ENCODE results near the gene GPR132. TPM values are rescaled to one million over a fixed set of nuclear protein-coding genes. Genes with fewer than 3 reads are reported as not detected.

Gene GPR132
- total RNA-seq, 1 experiment from 2014 or later: 0.10 TPM

GRCh38 chr14:105066240-105067071 lies 1.2 kb upstream of the GPR132 start:
- no peak overlapping the region for H3K9ac ChIP-seq (ENCODE audit: low read length)
- H3K4me3 ChIP-seq (replicated peaks in 1 of 2; ENCODE audit: low read depth in 1 of 2, low read length in 2 of 2): no peak overlapping the region
- H3K27me3 ChIP-seq (ENCODE audit: insufficient read depth, low read length): no peaks in the 10 kb centered on the region
- TF ChIP-seq CTCF (IDR thresholded peaks at IDR 0.05 in 2 of 3, conservative IDR thresholded peaks at IDR 0.05 in 1 of 3; ENCODE audit: borderline replicate concordance in 1 of 3, insufficient read depth in 1 of 3, low read depth in 2 of 3, low read length in 2 of 3): no peak
- TF ChIP-seq EZH2phosphoT487 (IDR thresholded peaks at IDR 0.05; ENCODE audit: borderline replicate concordance): no peak
- no peak for TF ChIP-seq SRF (IDR thresholded peaks at IDR 0.05; ENCODE audit: low read depth)
- no peak for TF ChIP-seq ZBTB33 (IDR thresholded peaks at IDR 0.05; ENCODE audit: extremely low read depth, insufficient replicate concordance, low read length)
- TF ChIP-seq MAX (IDR thresholded peaks at IDR 0.05): no peak
- TF ChIP-seq ZNF274 (IDR thresholded peaks at IDR 0.05; ENCODE audit: low read depth, low read length): no peak
- TF ChIP-seq TCF7L2 (IDR thresholded peaks at IDR 0.05; ENCODE audit: borderline replicate concordance, extremely low read depth, insufficient read depth, insufficient read length): no peak
- TF ChIP-seq JUND (IDR thresholded peaks at IDR 0.05): no peak
- TF ChIP-seq CBX3 (IDR thresholded peaks at IDR 0.05; ENCODE audit: low read depth): no peak
- ChIA-PET CTCF (no interaction called here), POLR2A (no interaction called here), RAD21 (ENCODE audit: low non-redundant PET in 1 of 2, low total read pairs in 2 of 2, uncharacterized antibody in 2 of 2, unreplicated experiment in 2 of 2) (no interaction called here)
- no peaks in the 10 kb centered on the region for H3K79me2 ChIP-seq (ENCODE audit: insufficient read depth, low read length)
- BruUV-seq (replicated peaks): no TSS peak
- DNase-seq (ENCODE audit: low read depth, low spot score): no peak
- no peaks in the 10 kb centered on the region for H4K20me1 ChIP-seq (ENCODE audit: insufficient read depth)
- no peak overlapping the region for H2AFZ ChIP-seq (ENCODE audit: low read depth, low read length, poor library complexity, severe bottlenecking)
- H3K36me3 ChIP-seq (ENCODE audit: control insufficient read depth in 1 of 2, insufficient read depth in 2 of 2, low read length in 2 of 2): no peaks in the 10 kb centered on the region
- ATAC-seq: no peak
- no peaks in the 10 kb centered on the region for H3K9me2 ChIP-seq (ENCODE audit: insufficient read depth)
- no peaks in the 10 kb centered on the region for H3K9me3 ChIP-seq (ENCODE audit: control insufficient read depth in 1 of 2, insufficient read depth in 1 of 2, low read depth in 1 of 2, low read length in 2 of 2)
- H3K4me2 ChIP-seq (ENCODE audit: low read length): no peak overlapping the region
- peaks cover 0 to 37% of the 10 kb centered on the region in 2 experiments; a peak in 3 of 4 replicates for H3K4me1 ChIP-seq (ENCODE audit: control insufficient read depth in 1 of 2, insufficient read depth in 2 of 2, low read length in 2 of 2)
- H3K27ac ChIP-seq (ENCODE audit: low read depth, low read length): no peak overlapping the region
- intact Hi-C loops (cut with micrococcal nuclease): no loop called here
